HepG2 (cell line): ENCODE results near the gene DSCAML1. TPM values are rescaled to one million over a fixed set of nuclear protein-coding genes. Genes with fewer than 3 reads are reported as not detected.

ENCODE experiments used
- AGO2 ChIP-seq: fragments of 200-400 bp; formaldehyde crosslinking; optimal IDR thresholded peaks from 2 replicates; pipeline ENCODE3; 2017; ENCODE audit warnings: mild to moderate bottlenecking, low read depth, low read length, moderate library complexity
- ARHGAP35 ChIP-seq: sonication (generic); formaldehyde crosslinking; IDR thresholded peaks from 2 replicates; pipeline ENCODE4 v1.9.0; 2022; ENCODE audit warnings: mild to moderate bottlenecking, inconsistent platforms, moderate library complexity, missing genetic modification reagents, borderline replicate concordance
- ATAD3A ChIP-seq: sonication (generic); formaldehyde crosslinking; IDR thresholded peaks from 2 replicates; pipeline ENCODE4 v1.4.0; 2020; ENCODE audit warnings: missing genetic modification reagents
- EP300 ChIP-seq, 3 experiments: sonication (generic) in 1 of 3; formaldehyde crosslinking in 1 of 3; IDR thresholded peaks; 2 replicates each; pipeline versions ENCODE4 v1.5.1 to v1.6.1; 2011 to 2020; ENCODE audit warnings: low read depth in 2 of 3, low read length in 2 of 3, borderline replicate concordance in 1 of 3, improper control_type of control experiment in 1 of 3, mild to moderate bottlenecking in 1 of 3, missing genetic modification reagents in 1 of 3, moderate library complexity in 1 of 3
- FOXK1 ChIP-seq: sonication (generic); formaldehyde crosslinking; IDR thresholded peaks from 2 replicates; pipeline ENCODE4 v1.4.0; 2020; ENCODE audit warnings: low read depth, missing genetic modification reagents, borderline replicate concordance
- FOXP1 ChIP-seq, 2 experiments: fragments of 450-650 bp in 1 of 2; IDR thresholded peaks; 2 replicates each; pipeline ENCODE4 v1.6.1; 2017 to 2018; ENCODE audit warnings: antibody characterized with exemption in 1 of 2
- MAX ChIP-seq: IDR thresholded peaks from 2 replicates; pipeline ENCODE4 v1.6.1; 2012; ENCODE audit warnings: inconsistent platforms
- RBM39 ChIP-seq: fragments of 200-400 bp; formaldehyde crosslinking; IDR thresholded peaks from one replicate; pipeline ENCODE4 v1.6.1; 2018; ENCODE audit warnings: antibody characterized with exemption, mild to moderate bottlenecking, low read depth, low read length; ENCODE audit not compliant: poor library complexity, severe bottlenecking
- polyA plus RNA-seq, 8 experiments: library from polyadenylated mRNA; depleted of rRNA in 3 of 8; stranded (reverse) in 7 of 8; unstranded in 1 of 8; fragments of >200 nt; fragmentation: Illumina TruSeq in 4 of 8; extraction: Trizol in 4 of 8; gene quantifications; 2 replicates each; pipeline versions ENCODE4 v1.2.1 to v1.2.3, GENCODE V29; 2011 to 2016; ENCODE audit warnings: low read depth in 4 of 8, missing spikeins in 1 of 8, mixed read lengths in 1 of 8; ENCODE audit not compliant: insufficient read depth in 1 of 8
- total RNA-seq, 5 experiments: library from RNA; depleted of rRNA; stranded (reverse); fragments of >200 nt; fragmentation: Illumina TruSeq; extraction: Trizol; gene quantifications; 2 replicates each; pipeline ENCODE4 v1.2.3, GENCODE V29; 2016; ENCODE audit warnings: low read depth in 1 of 5
- TF ChIP-seq, protein P1 (sequence below): sonication (generic); formaldehyde crosslinking; IDR thresholded peaks from 2 replicates; pipeline ENCODE4 v1.4.0; 2020; ENCODE audit warnings: mild to moderate bottlenecking, missing genetic modification reagents
- TF ChIP-seq, protein P2 (sequence below): fragments of 450-650 bp; IDR thresholded peaks from 2 replicates; pipeline ENCODE4 v1.6.1; 2017
- TF ChIP-seq, protein P3 (sequence below), 2 experiments: sonication (generic) in 1 of 2; formaldehyde crosslinking in 1 of 2; IDR thresholded peaks; 2 replicates each; pipeline versions ENCODE4 v1.6.1 to v1.9.0; 2014 to 2022; ENCODE audit warnings: antibody characterized with exemption in 1 of 2, borderline replicate concordance in 1 of 2, inconsistent platforms in 1 of 2, low read depth in 1 of 2, missing genetic modification reagents in 1 of 2
- TF ChIP-seq, protein P4 (sequence below): sonication (generic); formaldehyde crosslinking; IDR thresholded peaks from 2 replicates; pipeline ENCODE4 v1.4.0; 2020; ENCODE audit warnings: missing genetic modification reagents
- TF ChIP-seq, protein P5 (sequence below): sonication (generic); formaldehyde crosslinking; IDR thresholded peaks from 2 replicates; pipeline ENCODE4 v1.5.0; 2020; ENCODE audit warnings: missing genetic modification reagents, mild to moderate bottlenecking, borderline replicate concordance

The DSCAML1 gene
- total and polyA plus RNA-seq, 2 of the 13 experiments (the other 11 are each of a cell fraction or from before 2014, with no cell fraction given), result 0.29 to 0.40 TPM

GRCh38 chr11:117748771-117749540 is 48.1 kb downstream of the DSCAML1 start (continued):
- TF ChIP-seq, protein P1, sequence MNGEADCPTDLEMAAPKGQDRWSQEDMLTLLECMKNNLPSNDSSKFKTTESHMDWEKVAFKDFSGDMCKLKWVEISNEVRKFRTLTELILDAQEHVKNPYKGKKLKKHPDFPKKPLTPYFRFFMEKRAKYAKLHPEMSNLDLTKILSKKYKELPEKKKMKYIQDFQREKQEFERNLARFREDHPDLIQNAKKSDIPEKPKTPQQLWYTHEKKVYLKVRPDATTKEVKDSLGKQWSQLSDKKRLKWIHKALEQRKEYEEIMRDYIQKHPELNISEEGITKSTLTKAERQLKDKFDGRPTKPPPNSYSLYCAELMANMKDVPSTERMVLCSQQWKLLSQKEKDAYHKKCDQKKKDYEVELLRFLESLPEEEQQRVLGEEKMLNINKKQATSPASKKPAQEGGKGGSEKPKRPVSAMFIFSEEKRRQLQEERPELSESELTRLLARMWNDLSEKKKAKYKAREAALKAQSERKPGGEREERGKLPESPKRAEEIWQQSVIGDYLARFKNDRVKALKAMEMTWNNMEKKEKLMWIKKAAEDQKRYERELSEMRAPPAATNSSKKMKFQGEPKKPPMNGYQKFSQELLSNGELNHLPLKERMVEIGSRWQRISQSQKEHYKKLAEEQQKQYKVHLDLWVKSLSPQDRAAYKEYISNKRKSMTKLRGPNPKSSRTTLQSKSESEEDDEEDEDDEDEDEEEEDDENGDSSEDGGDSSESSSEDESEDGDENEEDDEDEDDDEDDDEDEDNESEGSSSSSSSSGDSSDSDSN (CRISPR knock-in tag), result peak; percentile 74
- TF ChIP-seq AGO2 (no peak), FOXP1 (IDR thresholded peaks at IDR 0.05) (peak; percentile 26; the same call in 1 of the 2 replicates), FOXP1 (CRISPR knock-in tag; IDR thresholded peaks at IDR 0.05) (peak; percentile 93), MAX (peak; percentile 48; the same call in 1 of the 2 replicates), EP300 (IDR thresholded peaks at IDR 0.05; ENCODE audit: low read depth in 2 of 2, low read length in 2 of 2) (peak; percentile 76 to 93), EP300 (CRISPR knock-in tag; IDR thresholded peaks at IDR 0.05; ENCODE audit: borderline replicate concordance) (peak; percentile 83; the same call in 1 of the 2 replicates), RBM39 (no peak), ARHGAP35 (CRISPR knock-in tag) (no peak), ATAD3A (CRISPR knock-in tag) (no peak), FOXK1 (CRISPR knock-in tag) (peak; percentile 80; the same call in 1 of the 2 replicates)
- TF ChIP-seq, protein P2, sequence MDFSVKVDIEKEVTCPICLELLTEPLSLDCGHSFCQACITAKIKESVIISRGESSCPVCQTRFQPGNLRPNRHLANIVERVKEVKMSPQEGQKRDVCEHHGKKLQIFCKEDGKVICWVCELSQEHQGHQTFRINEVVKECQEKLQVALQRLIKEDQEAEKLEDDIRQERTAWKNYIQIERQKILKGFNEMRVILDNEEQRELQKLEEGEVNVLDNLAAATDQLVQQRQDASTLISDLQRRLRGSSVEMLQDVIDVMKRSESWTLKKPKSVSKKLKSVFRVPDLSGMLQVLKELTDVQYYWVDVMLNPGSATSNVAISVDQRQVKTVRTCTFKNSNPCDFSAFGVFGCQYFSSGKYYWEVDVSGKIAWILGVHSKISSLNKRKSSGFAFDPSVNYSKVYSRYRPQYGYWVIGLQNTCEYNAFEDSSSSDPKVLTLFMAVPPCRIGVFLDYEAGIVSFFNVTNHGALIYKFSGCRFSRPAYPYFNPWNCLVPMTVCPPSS, result no peak
- TF ChIP-seq, protein P3, sequence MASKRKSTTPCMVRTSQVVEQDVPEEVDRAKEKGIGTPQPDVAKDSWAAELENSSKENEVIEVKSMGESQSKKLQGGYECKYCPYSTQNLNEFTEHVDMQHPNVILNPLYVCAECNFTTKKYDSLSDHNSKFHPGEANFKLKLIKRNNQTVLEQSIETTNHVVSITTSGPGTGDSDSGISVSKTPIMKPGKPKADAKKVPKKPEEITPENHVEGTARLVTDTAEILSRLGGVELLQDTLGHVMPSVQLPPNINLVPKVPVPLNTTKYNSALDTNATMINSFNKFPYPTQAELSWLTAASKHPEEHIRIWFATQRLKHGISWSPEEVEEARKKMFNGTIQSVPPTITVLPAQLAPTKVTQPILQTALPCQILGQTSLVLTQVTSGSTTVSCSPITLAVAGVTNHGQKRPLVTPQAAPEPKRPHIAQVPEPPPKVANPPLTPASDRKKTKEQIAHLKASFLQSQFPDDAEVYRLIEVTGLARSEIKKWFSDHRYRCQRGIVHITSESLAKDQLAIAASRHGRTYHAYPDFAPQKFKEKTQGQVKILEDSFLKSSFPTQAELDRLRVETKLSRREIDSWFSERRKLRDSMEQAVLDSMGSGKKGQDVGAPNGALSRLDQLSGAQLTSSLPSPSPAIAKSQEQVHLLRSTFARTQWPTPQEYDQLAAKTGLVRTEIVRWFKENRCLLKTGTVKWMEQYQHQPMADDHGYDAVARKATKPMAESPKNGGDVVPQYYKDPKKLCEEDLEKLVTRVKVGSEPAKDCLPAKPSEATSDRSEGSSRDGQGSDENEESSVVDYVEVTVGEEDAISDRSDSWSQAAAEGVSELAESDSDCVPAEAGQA (IDR thresholded peaks at IDR 0.05; ENCODE audit: low read depth), result no peak
- TF ChIP-seq, protein P3 (CRISPR knock-in tag; IDR thresholded peaks at IDR 0.05; ENCODE audit: borderline replicate concordance), result no peak
- TF ChIP-seq, protein P4, sequence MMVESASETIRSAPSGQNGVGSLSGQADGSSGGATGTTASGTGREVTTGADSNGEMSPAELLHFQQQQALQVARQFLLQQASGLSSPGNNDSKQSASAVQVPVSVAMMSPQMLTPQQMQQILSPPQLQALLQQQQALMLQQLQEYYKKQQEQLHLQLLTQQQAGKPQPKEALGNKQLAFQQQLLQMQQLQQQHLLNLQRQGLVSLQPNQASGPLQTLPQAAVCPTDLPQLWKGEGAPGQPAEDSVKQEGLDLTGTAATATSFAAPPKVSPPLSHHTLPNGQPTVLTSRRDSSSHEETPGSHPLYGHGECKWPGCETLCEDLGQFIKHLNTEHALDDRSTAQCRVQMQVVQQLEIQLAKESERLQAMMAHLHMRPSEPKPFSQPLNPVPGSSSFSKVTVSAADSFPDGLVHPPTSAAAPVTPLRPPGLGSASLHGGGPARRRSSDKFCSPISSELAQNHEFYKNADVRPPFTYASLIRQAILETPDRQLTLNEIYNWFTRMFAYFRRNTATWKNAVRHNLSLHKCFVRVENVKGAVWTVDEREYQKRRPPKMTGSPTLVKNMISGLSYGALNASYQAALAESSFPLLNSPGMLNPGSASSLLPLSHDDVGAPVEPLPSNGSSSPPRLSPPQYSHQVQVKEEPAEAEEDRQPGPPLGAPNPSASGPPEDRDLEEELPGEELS (CRISPR knock-in tag), result peak; percentile 95
- TF ChIP-seq, protein P5, sequence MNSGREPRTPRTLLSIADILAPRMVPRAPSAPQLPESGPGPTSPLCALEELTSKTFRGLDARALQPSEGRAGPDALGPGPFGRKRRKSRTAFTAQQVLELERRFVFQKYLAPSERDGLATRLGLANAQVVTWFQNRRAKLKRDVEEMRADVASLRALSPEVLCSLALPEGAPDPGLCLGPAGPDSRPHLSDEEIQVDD, result no peak
